ENCODE results near the gene STK35.

DNA sequence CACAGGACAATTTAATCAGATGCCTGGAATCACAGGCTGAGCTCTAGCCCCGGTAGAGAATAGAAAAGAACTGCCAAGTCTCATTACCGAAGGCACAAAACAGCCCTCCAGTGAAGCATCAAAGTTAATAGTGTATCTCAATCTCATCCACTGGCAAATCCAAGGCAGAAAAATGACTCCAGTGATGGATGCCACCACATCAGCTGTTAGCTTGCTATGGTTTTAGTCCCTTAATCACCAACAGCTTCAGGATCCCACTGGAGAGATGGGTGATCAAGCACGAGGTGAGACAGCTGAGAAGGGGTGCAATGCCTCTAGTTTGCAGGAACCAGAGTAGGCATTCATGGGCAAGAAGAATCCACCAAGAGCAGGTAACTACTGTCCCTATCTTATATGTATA, 81.8 kb downstream of the STK35 start:
- TF ChIP-seq POLR2AphosphoS5 (IDR thresholded peaks at IDR 0.05; ENCODE audit: borderline replicate concordance, low read depth, low read length): no peak
- no peak for TF ChIP-seq EZH2 (IDR thresholded peaks at IDR 0.05)

All from SK-N-MC (cell line).